ENCODE results near the gene DVL1. TPM values are rescaled to one million over a fixed set of nuclear protein-coding genes. Genes with fewer than 3 reads are reported as not detected.
A peak's percentile ranks its signal among the peaks of the same experiment; 100 is the strongest.

The DVL1 gene
- polyA plus RNA-seq, 1 experiment: 8.9 TPM

DNA sequence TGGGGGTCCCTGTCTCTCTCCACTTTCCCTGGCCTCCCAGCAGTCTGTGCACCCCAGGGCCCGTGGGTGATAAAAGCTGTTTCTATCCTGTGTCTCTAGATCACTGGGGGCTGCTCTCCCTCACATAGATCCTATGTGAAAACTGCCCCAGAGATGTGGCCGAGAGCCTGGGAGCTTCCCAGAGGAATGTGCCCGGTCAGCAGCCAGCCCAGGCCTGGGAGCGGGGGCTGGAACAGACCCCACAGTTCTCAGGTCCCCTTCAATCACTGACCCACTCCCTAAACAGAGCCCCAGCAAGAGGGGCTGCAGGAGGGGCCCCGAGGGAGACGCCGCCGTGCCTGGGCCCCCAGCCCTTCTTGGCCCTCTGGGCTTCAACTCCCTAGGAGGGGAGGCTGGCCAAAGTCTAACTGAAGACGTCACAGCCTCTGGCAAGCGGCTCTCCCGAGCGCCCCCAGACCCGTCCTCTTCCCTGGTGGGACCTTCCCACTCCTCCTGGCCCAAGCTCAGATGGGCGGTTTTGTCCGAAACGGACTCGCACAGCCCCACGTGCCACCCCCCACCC, 8.7 kb upstream of the DVL1 start:
- ChIA-PET POLR2A (interaction anchor here (0.9 to 2.4 kb wide), 3 partner anchors 10 to 17 kb away, joined by 3 to 16 read pairs (median 7); partner anchors contain the start of gene AURKAIP1), CTCF (no interaction called here)
- peak overlapping the region; percentile 99 for H3K27ac ChIP-seq (ENCODE audit: low read depth, low read length)
- DNase-seq (ENCODE audit: low read depth, low spot score): no peak
- H3K27me3 ChIP-seq (ENCODE audit: control insufficient read depth, insufficient read depth, low read length): no peaks in the 10 kb centered on the region
- no peaks in the 10 kb centered on the region; the same call in 1 of the 2 replicates for H3K9me3 ChIP-seq (ENCODE audit: control insufficient read depth, insufficient read depth, low read length)
- peak overlapping the region; percentile 84 for H3K4me3 ChIP-seq (ENCODE audit: low read depth, low read length)
- TF ChIP-seq, protein P1, sequence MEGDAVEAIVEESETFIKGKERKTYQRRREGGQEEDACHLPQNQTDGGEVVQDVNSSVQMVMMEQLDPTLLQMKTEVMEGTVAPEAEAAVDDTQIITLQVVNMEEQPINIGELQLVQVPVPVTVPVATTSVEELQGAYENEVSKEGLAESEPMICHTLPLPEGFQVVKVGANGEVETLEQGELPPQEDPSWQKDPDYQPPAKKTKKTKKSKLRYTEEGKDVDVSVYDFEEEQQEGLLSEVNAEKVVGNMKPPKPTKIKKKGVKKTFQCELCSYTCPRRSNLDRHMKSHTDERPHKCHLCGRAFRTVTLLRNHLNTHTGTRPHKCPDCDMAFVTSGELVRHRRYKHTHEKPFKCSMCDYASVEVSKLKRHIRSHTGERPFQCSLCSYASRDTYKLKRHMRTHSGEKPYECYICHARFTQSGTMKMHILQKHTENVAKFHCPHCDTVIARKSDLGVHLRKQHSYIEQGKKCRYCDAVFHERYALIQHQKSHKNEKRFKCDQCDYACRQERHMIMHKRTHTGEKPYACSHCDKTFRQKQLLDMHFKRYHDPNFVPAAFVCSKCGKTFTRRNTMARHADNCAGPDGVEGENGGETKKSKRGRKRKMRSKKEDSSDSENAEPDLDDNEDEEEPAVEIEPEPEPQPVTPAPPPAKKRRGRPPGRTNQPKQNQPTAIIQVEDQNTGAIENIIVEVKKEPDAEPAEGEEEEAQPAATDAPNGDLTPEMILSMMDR (IDR thresholded peaks at IDR 0.05; ENCODE audit: low read depth, low read length): no peak

DNA sequence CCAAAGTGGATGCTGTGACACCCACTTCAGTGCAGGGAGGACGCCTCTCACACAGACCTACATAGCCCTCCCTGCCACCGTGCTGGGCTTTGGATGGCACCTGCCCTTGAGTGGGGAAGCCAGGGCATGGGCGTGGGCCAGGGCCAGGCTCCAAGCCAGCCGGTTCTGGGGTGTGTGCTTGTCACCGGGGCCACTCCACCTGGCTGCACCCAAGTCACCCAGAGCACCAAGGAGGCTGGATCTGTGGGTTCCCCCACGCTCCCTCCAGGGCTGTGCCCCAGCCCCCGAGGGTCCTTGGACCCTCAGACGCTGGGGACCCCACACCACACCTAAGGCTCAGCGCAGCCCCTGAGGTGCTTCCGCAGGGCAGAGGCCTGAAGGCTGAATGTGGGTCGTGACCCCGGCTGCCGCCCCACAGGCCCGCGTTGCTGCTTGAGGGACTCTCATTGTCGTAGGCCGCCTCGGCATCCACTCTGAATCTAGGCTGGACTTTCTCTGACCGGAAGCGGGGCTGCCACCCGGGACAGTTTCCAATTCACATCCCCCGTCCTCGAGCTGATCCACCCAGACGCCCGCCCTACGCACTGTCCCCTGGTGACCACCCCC, 7.7 kb upstream of the DVL1 start:
- Histone ChIP-seq H3K9me3 (ENCODE audit: control insufficient read depth, insufficient read depth, low read length) (no peaks in the 10 kb centered on the region; the same call in 1 of the 2 replicates), H3K27me3 (ENCODE audit: control insufficient read depth, insufficient read depth, low read length) (no peaks in the 10 kb centered on the region), H3K27ac (ENCODE audit: low read depth, low read length) (peak overlapping the region; percentile 52), H3K4me3 (ENCODE audit: low read depth, low read length) (peak overlapping the region; percentile 84)
- TF ChIP-seq, protein P1 (IDR thresholded peaks at IDR 0.05; ENCODE audit: low read depth, low read length): no peak
- ChIA-PET POLR2A (interaction anchor here (0.9 to 2.4 kb wide), 3 partner anchors 9 to 18 kb away, joined by 3 to 16 read pairs (median 7); partner anchors contain the start of gene AURKAIP1), CTCF (no interaction called here)
- DNase-seq (ENCODE audit: low read depth, low spot score): no peak

DNA sequence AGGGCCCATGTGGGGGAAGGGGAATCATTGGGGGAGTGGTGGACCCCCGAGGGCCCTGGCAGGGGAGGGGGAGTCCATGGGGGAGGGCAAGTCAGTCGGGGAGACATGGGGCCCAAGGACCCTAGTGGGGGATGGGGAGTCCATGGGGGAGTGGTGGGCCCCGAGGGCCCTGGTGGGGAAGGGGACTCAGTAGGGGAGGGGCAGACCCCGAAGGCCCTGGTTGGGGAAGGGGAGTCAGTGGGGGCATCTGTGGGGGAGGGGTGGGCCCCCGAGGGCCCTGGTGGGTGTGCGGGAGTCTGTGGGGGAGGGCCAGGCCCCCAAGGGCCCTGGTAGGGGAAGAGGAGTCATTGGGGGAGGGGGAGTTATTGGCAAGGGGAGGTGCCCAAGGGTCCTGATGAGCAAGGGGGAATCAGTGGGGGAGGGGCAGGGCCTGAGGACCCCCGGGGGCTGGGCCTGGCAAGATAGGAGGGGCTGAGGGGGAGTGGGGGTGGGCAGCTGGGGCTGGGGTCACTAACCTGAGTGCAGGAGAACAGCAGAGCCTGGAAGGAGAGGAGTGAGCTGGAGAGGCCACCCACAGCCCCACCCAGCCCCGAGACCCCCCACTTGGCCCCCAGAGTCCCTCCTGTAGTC, 7.1 kb upstream of the DVL1 start:
- H3K27ac ChIP-seq (ENCODE audit: low read depth, low read length): no peak overlapping the region
- ChIA-PET POLR2A (no interaction called here), CTCF (no interaction called here)
- no peaks in the 10 kb centered on the region; the same call in 1 of the 2 replicates for H3K9me3 ChIP-seq (ENCODE audit: control insufficient read depth, insufficient read depth, low read length)
- no peaks in the 10 kb centered on the region for H3K27me3 ChIP-seq (ENCODE audit: control insufficient read depth, insufficient read depth, low read length)
- H3K4me3 ChIP-seq (ENCODE audit: low read depth, low read length): peak overlapping the region; percentile 84
- TF ChIP-seq, protein P1 (IDR thresholded peaks at IDR 0.05; ENCODE audit: low read depth, low read length): no peak
- DNase-seq (ENCODE audit: low read depth, low spot score): no peak

DNA sequence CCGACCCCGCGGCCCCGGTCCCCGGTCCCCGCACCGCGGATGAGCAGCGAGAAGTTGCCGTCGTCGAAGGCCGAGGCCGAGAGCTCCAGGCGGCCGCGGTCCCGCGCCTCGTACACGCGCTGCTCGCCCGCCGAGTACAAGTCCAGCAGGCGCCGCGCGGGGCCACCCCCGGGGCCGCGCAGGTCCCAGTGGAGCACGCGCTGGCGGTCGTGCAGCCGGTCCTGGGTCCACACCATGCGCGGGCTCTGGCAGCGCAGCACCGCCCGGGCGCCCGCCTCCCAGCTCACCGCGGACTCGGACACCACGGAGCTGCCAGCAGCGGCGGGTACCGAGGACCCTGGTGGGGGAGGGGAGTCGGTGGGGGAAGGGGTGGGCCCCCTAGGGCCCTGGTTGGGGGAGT, 6.2 kb upstream of the DVL1 start:
- no peak for DNase-seq (ENCODE audit: low read depth, low spot score)
- ChIA-PET CTCF (no interaction called here), POLR2A (interaction anchor here (0.5 kb wide), 1 partner anchor 511 kb away, joined by 3 read pairs; no protein-coding TSS in a partner anchor)
- H3K27ac ChIP-seq (ENCODE audit: low read depth, low read length): no peak overlapping the region
- H3K27me3 ChIP-seq (ENCODE audit: control insufficient read depth, insufficient read depth, low read length): no peaks in the 10 kb centered on the region
- H3K9me3 ChIP-seq (ENCODE audit: control insufficient read depth, insufficient read depth, low read length): no peaks in the 10 kb centered on the region; the same call in 1 of the 2 replicates
- H3K4me3 ChIP-seq (ENCODE audit: low read depth, low read length): peak overlapping the region; percentile 84
- TF ChIP-seq, protein P1 (IDR thresholded peaks at IDR 0.05; ENCODE audit: low read depth, low read length): no peak

Measured in AG04450 (cell line).